HepG2 (cell line): ENCODE results near the gene DEFB112. TPM values are rescaled to one million over a fixed set of nuclear protein-coding genes. Genes with fewer than 3 reads are reported as not detected.

Source experiments
- ARID4A ChIP-seq: sonication (generic); formaldehyde crosslinking; IDR thresholded peaks from 2 replicates; pipeline ENCODE4 v1.5.0; 2020; ENCODE audit warnings: mild to moderate bottlenecking, missing genetic modification reagents, borderline replicate concordance
- TIGD3 ChIP-seq: sonication (generic); formaldehyde crosslinking; IDR thresholded peaks from 2 replicates; pipeline ENCODE4 v1.5.1; 2020; ENCODE audit warnings: mild to moderate bottlenecking, missing genetic modification reagents, borderline replicate concordance
- ZNF101 ChIP-seq: sonication (generic); formaldehyde crosslinking; IDR thresholded peaks from 2 replicates; pipeline ENCODE4 v1.4.0; 2020; ENCODE audit warnings: mild to moderate bottlenecking, low read depth, missing genetic modification reagents, borderline replicate concordance
- polyA plus RNA-seq, 8 experiments: library from polyadenylated mRNA; depleted of rRNA in 3 of 8; stranded (reverse) in 7 of 8; unstranded in 1 of 8; fragments of >200 nt; fragmentation: Illumina TruSeq in 4 of 8; extraction: Trizol in 4 of 8; gene quantifications; 2 replicates each; pipeline versions ENCODE4 v1.2.1 to v1.2.3, GENCODE V29; 2011 to 2016; ENCODE audit warnings: low read depth in 4 of 8, missing spikeins in 1 of 8, mixed read lengths in 1 of 8; ENCODE audit not compliant: insufficient read depth in 1 of 8
- total RNA-seq, 5 experiments: library from RNA; depleted of rRNA; stranded (reverse); fragments of >200 nt; fragmentation: Illumina TruSeq; extraction: Trizol; gene quantifications; 2 replicates each; pipeline ENCODE4 v1.2.3, GENCODE V29; 2016; ENCODE audit warnings: low read depth in 1 of 5
- TF ChIP-seq, protein P1 (sequence below): sonication (generic); formaldehyde crosslinking; IDR thresholded peaks from 2 replicates; pipeline ENCODE4 v1.4.0; 2020; ENCODE audit warnings: missing genetic modification reagents

The DEFB112 gene
- total and polyA plus RNA-seq, 2 of the 13 experiments (the other 11 are each of a cell fraction or from before 2014, with no cell fraction given), result not detected

- TF ChIP-seq TIGD3 (no peak), ARID4A (no peak), ZNF101 (CRISPR knock-in tag) (no peak)
- TF ChIP-seq, protein P1, sequence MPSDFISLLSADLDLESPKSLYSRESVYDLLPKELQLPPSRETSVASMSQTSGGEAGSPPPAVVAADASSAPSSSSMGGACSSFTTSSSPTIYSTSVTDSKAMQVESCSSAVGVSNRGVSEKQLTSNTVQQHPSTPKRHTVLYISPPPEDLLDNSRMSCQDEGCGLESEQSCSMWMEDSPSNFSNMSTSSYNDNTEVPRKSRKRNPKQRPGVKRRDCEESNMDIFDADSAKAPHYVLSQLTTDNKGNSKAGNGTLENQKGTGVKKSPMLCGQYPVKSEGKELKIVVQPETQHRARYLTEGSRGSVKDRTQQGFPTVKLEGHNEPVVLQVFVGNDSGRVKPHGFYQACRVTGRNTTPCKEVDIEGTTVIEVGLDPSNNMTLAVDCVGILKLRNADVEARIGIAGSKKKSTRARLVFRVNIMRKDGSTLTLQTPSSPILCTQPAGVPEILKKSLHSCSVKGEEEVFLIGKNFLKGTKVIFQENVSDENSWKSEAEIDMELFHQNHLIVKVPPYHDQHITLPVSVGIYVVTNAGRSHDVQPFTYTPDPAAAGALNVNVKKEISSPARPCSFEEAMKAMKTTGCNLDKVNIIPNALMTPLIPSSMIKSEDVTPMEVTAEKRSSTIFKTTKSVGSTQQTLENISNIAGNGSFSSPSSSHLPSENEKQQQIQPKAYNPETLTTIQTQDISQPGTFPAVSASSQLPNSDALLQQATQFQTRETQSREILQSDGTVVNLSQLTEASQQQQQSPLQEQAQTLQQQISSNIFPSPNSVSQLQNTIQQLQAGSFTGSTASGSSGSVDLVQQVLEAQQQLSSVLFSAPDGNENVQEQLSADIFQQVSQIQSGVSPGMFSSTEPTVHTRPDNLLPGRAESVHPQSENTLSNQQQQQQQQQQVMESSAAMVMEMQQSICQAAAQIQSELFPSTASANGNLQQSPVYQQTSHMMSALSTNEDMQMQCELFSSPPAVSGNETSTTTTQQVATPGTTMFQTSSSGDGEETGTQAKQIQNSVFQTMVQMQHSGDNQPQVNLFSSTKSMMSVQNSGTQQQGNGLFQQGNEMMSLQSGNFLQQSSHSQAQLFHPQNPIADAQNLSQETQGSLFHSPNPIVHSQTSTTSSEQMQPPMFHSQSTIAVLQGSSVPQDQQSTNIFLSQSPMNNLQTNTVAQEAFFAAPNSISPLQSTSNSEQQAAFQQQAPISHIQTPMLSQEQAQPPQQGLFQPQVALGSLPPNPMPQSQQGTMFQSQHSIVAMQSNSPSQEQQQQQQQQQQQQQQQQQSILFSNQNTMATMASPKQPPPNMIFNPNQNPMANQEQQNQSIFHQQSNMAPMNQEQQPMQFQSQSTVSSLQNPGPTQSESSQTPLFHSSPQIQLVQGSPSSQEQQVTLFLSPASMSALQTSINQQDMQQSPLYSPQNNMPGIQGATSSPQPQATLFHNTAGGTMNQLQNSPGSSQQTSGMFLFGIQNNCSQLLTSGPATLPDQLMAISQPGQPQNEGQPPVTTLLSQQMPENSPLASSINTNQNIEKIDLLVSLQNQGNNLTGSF (CRISPR knock-in tag), result no peak
These were observed 27.7 kb upstream of the DEFB112 start (continued) for GRCh38 chr6:50077385-50077784.
